HG03439 (cell line): ENCODE measurements around the gene TMEM120B.

Source experiments
- ATAC-seq: cut with Tn5 transposase; IDR thresholded peaks from one replicate; pipeline ENCODE4 v1.9.1; 2021; ENCODE audit warnings: mild to moderate bottlenecking, moderate library complexity; ENCODE audit not compliant: unreplicated experiment

The TMEM120B gene

GRCh38 chr12:121770813-121771625, 58.5 kb downstream of the TMEM120B start:
- no peak for ATAC-seq

DNA sequence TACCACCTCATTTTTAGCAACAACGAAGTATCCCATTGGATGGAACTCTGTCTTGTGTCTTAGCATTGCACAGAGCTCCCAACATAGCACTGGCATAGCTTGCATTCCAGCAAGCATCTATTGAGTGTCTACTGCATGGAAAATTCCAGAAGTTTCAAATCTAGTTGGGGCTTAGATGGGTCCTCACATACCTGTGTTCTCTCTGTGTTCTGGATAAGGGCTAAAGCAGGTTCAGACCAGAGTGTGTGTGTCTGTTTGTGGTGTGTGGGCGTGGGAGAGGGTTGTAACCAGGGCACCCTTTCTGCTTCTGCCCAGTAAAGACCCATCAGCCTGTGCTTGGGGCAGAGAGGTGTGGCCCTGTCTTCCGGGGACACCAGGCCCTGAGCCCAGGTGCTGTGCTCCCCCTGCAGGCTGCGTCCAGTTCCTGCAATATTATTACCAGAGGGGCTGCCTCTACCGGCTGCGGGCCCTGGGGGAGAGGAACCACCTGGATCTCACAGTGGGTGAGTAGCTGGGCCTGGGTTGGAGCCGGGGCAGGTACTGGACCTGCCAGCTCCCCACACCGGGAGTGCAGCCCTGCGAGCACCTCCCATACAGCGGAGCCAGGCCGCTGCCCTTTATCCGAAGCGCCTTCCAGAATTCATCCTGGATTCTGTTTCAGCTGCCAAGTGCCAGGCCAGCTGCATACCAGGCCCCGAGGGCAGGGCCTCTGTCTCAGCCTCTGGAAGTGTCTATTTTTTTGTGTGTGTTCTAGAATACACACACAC, 60.6 kb downstream of the TMEM120B start:
- ATAC-seq = peak; percentile 56

DNA sequence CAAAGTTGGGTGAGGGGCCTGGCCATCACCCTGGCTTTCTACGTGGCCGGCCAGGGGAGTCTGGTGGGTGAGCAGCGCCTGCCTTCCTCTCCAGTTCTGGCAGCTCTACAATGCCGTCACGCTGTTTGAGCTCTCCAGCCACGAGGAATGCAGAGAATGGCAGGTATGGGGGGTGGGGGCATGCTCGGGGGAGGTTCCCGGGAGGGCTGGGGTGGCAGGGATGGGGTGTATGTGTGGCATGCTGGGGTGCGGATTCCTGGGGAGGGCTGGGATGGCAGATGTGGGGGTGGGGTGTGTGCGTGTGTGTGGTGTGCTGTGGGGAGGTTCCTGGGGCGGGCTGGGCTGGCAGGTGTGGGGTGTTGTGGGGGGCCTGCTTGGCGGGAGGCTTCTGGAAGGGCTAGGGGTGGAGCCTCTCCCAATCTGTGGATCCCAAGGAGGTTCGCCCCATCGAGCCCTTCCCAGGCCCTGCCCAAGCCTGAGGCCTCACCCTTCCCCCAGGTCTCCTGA, 62.5 kb downstream of the TMEM120B start:
- ATAC-seq = no peak

GRCh38 chr12:121775501-121775900, 62.9 kb downstream of the TMEM120B start:
- ATAC-seq = no peak

- ATAC-seq = no peak
Measured at GRCh38 chr12:121776190-121777098, 63.9 kb downstream of the TMEM120B start.

DNA sequence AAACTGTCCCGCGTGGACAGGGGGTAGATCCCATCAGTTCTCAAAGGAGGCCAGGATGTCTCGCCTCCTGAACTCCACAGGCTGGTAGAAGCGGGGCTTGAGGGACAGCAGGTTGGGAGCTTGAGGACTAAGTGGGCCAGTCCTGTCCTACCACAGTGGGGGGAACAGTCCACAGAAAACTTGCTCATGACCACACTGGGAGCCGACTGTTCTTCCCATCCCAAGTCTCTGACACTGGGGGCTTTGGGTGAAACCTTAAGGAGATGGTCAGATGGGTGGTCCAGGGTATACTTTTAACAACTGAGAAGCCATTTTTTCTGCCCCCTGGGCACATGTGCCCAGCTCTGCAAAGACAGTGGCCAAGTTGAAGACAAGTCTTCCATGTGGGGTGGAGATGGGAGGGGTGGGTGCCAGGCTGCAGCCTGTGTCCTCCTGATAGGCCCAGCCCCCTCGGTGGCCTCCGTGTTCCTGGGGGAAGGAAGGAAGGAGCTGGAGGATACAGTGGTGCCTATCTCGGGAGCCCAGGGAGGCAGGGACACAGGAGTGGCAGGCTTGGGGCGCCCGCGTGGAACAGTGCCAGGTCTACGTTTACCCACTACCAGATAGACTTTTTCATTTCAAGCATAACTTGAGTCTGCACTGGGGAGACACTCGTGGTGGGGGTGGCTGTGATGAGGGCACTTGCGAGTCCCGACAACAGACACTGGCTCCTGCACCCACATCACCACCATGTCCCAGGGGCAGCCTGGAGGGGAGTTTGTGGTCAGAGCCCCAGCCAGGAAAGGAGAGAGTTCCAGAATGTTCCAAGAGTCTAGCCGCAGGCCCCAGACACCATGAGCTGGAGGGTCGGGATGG, 66.2 kb downstream of the TMEM120B start:
- no peak for ATAC-seq

- no peak for ATAC-seq
Measured at GRCh38 chr12:121779422-121779895, 66.9 kb downstream of the TMEM120B start.

GRCh38 chr12:121780429-121780828, 67.9 kb downstream of the TMEM120B start:
- no peak for ATAC-seq

GRCh38 chr12:121781484-121781997, 69.0 kb downstream of the TMEM120B start:
- ATAC-seq = no peak

- no peak for ATAC-seq
Measured at GRCh38 chr12:121781998-121782979, 69.7 kb downstream of the TMEM120B start.

DNA sequence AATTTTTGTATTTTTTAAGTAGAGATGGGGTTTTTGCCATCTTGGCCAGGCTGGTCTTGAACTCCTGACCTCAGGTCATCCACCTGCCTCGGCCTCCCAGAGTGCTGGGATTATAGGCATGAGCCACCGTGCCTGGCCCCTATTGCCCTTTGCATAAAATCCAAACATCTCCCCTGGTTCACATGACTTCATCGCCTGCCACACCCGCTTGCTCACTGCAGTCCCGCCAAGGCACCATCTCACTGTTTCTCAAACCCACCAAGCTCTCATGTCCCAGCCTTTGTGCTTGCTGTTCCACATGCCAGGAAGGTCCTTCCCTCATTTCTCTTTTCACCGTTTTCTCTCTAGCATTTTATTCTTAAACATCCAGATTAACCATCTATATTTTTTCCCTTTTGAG, 71.2 kb downstream of the TMEM120B start:
- no peak for ATAC-seq

GRCh38 chr12:121784460-121784859, 71.9 kb downstream of the TMEM120B start:
- ATAC-seq = no peak

- no peak for ATAC-seq
Measured at GRCh38 chr12:121786440-121786825, 73.9 kb downstream of the TMEM120B start.

GRCh38 chr12:121787063-121788025, 74.8 kb downstream of the TMEM120B start:
- ATAC-seq = no peak

DNA sequence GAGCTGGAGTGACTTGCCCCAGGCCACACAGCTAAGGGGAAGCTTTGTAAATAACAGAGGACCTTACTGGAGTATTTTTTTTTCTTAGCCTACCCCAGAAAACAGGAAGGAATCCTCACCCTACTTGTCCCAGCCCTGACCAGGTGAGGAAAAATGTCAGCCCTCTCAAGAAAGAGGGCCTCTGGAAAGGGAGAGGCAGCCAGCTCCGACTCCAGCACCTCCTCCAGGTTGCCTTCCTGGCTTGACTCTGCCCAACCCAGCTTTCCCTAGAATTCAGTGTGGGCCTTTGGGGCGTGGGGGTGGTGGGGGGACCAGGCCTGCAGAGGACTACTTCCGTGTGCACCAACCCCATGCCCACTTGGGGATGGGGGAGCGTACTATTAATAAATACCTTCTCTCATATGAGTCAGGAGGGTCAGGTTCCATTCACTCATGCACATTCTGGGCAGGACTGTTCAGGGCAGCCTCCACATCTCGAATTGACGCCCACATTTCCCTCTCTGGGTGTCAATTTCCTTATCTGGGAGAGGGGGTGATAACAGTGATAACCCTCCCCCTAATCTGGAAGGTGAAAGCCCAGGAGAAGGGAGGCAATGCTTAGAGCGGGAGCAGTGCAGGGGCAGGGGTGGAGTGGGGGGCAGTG, 75.7 kb downstream of the TMEM120B start:
- no peak for ATAC-seq

- ATAC-seq = no peak
Measured at GRCh38 chr12:121789233-121789781, 76.8 kb downstream of the TMEM120B start.
